ENCODE measurements around the gene PDE8A. TPM values are rescaled to one million over a fixed set of nuclear protein-coding genes. Genes with fewer than 3 reads are reported as not detected.

PDE8A gene, protein sequence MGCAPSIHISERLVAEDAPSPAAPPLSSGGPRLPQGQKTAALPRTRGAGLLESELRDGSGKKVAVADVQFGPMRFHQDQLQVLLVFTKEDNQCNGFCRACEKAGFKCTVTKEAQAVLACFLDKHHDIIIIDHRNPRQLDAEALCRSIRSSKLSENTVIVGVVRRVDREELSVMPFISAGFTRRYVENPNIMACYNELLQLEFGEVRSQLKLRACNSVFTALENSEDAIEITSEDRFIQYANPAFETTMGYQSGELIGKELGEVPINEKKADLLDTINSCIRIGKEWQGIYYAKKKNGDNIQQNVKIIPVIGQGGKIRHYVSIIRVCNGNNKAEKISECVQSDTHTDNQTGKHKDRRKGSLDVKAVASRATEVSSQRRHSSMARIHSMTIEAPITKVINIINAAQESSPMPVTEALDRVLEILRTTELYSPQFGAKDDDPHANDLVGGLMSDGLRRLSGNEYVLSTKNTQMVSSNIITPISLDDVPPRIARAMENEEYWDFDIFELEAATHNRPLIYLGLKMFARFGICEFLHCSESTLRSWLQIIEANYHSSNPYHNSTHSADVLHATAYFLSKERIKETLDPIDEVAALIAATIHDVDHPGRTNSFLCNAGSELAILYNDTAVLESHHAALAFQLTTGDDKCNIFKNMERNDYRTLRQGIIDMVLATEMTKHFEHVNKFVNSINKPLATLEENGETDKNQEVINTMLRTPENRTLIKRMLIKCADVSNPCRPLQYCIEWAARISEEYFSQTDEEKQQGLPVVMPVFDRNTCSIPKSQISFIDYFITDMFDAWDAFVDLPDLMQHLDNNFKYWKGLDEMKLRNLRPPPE
- 10 to 100 TPM; 14.0 to 28.6 (median 22.2) TPM for total RNA-seq

DNA sequence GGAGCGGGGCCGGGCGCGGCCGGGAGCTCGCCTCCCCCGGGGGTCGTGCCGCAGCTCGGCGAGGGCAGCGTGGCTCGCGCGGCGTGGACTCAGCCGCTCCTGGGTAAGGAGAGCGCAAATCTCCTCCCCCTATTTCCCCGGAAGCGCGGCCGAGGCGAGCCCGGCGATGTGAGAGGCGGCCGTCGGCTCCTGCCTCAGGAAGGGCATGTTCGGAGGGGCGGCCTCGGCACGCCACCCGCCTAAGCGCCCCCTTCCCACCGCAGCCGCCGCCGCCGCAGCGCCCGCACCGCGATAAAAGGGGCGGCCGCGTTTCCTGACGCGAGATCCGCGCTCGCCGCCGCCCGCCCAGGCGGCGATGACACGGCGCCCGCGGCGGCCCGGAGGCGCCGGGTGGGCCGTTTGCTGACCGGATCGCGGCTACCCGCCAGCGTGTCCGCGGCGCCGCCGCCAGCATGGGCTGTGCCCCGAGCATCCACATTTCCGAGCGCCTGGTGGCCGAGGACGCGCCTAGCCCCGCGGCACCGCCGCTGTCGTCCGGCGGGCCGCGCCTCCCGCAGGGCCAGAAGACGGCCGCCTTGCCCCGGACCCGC, at the start of gene PDE8A:
Gene PDE8A, plus strand, starts transcription at position 146 of the 590 bp plus-strand sequence. Its CDS starts 307 bp downstream, at position 453.
- intact Hi-C loops (cut with DNase I): no loop called here
- Histone ChIP-seq H3K4me3 (peak within 1 kb of the TSS; percentile 67 to 95 (median 88)), H3K27me3 (no peaks in the 10 kb centered on the region), H3K4me1 (peaks cover 0 to 53% (median 12%) of the 10 kb centered on the region in 3 donors), H3K27ac (peak within 1 kb of the TSS; percentile 86 to 97 (median 96)), H3K36me3 (no peaks in the 10 kb centered on the region), H3K9me3 (no peaks in the 10 kb centered on the region)
- peak in 1 of 4 donors; percentile 5 for TF ChIP-seq POLR2A (IDR thresholded peaks at IDR 0.05)
- TF ChIP-seq, protein P1, sequence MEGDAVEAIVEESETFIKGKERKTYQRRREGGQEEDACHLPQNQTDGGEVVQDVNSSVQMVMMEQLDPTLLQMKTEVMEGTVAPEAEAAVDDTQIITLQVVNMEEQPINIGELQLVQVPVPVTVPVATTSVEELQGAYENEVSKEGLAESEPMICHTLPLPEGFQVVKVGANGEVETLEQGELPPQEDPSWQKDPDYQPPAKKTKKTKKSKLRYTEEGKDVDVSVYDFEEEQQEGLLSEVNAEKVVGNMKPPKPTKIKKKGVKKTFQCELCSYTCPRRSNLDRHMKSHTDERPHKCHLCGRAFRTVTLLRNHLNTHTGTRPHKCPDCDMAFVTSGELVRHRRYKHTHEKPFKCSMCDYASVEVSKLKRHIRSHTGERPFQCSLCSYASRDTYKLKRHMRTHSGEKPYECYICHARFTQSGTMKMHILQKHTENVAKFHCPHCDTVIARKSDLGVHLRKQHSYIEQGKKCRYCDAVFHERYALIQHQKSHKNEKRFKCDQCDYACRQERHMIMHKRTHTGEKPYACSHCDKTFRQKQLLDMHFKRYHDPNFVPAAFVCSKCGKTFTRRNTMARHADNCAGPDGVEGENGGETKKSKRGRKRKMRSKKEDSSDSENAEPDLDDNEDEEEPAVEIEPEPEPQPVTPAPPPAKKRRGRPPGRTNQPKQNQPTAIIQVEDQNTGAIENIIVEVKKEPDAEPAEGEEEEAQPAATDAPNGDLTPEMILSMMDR (IDR thresholded peaks at IDR 0.05): peak in 1 of 6 experiments; percentile 28
- DNase-seq: no peak
- no CpG with 5 or more reads among the region's 95 CpGs for WGBS, 2 donors

DNA sequence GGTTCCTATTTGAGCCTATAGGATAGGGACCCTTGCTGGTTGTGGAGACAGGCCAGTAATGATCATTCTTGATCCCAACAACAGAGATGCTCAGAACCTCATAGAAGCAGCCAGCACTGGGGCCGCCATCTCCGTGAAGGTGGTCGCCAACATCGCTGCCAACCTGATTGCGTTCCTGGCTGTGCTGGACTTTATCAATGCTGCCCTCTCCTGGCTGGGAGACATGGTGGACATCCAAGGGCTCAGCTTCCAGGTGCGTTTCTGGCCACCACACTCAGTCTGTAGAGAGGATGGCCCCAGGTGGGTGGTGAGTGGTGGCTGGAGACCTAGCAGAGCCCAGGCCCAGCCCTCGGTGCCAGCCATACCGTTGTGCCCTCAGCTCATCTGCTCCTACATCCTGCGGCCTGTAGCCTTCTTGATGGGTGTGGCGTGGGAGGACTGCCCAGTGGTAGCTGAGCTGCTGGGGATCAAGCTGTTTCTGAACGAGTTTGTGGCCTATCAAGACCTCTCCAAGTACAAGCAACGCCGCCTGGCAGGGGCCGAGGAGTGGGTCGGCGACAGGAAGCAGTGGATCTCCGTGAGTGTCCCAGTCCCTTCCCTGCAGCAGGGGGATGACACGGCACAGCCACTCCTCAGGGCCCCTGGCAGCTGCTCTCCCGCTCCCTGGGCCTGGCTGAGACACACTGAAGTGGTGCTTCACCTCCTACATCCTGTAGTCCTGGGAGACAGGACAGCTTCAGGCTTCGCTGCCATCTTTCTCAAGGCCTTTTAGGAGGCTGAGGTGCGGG, 46.5 kb upstream of the PDE8A start:
- intact Hi-C loops (cut with DNase I): no loop called here
- 62 to 100% methylated on average over 2 to 4 of the region's 21 CpGs for WGBS, 2 donors
- TF ChIP-seq, protein P1 (IDR thresholded peaks at IDR 0.05): no peak
- TF ChIP-seq POLR2A (IDR thresholded peaks at IDR 0.05): no peak
- Histone ChIP-seq H3K27ac (no peak overlapping the region), H3K4me3 (no peak overlapping the region), H3K27me3 (no peaks in the 10 kb centered on the region), H3K4me1 (peaks cover 0 to 2% (median 2%) of the 10 kb centered on the region in 3 donors), H3K9me3 (no peaks in the 10 kb centered on the region), H3K36me3 (no peaks in the 10 kb centered on the region)
- no peak for DNase-seq

DNA sequence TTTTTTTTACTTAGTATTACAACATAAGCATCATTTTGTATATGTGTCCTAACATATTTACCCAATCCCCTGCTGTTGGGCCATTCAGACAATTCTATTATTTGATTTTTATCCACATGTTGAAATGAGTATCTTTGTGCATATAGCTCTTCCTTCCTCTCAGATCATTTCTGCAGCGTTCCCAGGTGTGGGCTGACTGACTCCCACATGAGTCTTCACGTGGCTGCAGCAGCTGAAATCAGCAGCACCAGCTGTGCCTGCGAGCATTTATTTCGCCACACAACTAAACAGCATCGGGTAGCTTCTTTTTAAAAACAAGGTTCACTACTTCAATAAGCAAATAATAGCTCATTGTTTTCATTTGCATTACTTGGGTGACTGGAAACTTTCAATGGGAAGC, 44.5 kb upstream of the PDE8A start:
- TF ChIP-seq, protein P1 (IDR thresholded peaks at IDR 0.05): no peak
- TF ChIP-seq POLR2A (IDR thresholded peaks at IDR 0.05): no peak
- intact Hi-C loops (cut with DNase I): no loop called here

GRCh38 chr15:84938726-84939125, 42.9 kb upstream of the PDE8A start:
- H3K4me3 ChIP-seq: no peak overlapping the region
- H3K9me3 ChIP-seq: no peaks in the 10 kb centered on the region
- no peak for TF ChIP-seq POLR2A (IDR thresholded peaks at IDR 0.05)
- TF ChIP-seq, protein P1 (IDR thresholded peaks at IDR 0.05): no peak
- WGBS, 2 donors: 95 to 100% methylated on average over 1 of the region's 1 CpG
- no peak overlapping the region for H3K27ac ChIP-seq
- intact Hi-C loops (cut with DNase I): no loop called here
- H3K27me3 ChIP-seq: no peaks in the 10 kb centered on the region
- H3K36me3 ChIP-seq: no peaks in the 10 kb centered on the region
- H3K4me1 ChIP-seq: no peaks in the 10 kb centered on the region
- DNase-seq: no peak

More for the DNA sequence above, 44.5 kb upstream of the PDE8A start:
- no peak for DNase-seq
- WGBS, 2 donors: 41 to 58% methylated on average over 5 of the region's 5 CpGs
- Histone ChIP-seq H3K4me3 (no peak overlapping the region), H3K9me3 (no peaks in the 10 kb centered on the region), H3K4me1 (no peaks in the 10 kb centered on the region), H3K36me3 (no peaks in the 10 kb centered on the region), H3K27ac (no peak overlapping the region), H3K27me3 (no peaks in the 10 kb centered on the region)
